ENCODE measurements around the gene HCST.

Gene HCST

GRCh38 chr19:35937345-35938281 is 35.3 kb downstream of the HCST start:
- no peak for DNase-seq (ENCODE audit: low spot score)

DNA sequence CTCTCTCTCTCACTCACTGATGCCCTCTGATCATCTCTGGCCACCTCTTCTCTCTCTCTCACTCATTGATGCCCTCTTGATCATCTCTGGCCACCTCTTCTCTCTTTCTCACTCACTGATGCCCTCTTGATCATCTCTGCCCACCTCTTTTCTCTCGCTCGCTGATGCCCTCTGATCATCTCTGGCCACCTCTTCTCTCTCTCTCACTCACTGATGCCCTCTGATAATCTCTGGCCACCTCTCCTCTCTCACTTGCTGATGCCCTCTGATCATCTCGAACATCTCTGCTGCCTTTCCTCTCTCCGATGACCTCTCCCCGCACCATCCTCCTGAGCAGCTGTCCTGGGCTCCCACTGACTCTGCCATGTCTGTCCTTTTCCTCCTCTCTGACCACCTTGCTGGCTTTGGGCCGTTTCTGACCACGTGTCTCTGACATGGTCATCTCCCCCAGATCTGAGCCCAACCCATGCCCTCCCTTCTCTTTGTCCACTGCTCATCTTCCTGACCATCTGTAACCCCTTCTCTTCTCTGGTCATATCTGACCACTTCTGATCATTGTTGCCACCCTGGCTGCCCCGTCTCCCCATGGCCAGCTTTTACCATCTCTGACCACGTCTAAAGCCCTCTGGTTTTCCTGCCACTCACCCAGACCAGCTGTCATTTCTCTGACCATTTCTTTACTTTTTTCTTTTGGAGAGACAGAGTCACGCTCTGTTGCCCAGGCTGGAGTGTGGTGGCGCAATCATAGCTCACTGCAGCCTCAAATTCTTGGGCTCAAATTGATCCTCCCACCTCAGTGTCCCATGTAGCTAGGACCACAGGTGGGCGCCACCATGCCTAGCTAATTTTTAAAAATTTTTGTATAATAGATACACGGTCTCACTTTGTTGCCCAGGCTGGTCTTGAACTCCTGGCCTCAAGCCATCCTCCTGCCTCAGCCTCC is 36.2 kb downstream of the HCST start:
- DNase-seq (ENCODE audit: low spot score), result no peak

DNA sequence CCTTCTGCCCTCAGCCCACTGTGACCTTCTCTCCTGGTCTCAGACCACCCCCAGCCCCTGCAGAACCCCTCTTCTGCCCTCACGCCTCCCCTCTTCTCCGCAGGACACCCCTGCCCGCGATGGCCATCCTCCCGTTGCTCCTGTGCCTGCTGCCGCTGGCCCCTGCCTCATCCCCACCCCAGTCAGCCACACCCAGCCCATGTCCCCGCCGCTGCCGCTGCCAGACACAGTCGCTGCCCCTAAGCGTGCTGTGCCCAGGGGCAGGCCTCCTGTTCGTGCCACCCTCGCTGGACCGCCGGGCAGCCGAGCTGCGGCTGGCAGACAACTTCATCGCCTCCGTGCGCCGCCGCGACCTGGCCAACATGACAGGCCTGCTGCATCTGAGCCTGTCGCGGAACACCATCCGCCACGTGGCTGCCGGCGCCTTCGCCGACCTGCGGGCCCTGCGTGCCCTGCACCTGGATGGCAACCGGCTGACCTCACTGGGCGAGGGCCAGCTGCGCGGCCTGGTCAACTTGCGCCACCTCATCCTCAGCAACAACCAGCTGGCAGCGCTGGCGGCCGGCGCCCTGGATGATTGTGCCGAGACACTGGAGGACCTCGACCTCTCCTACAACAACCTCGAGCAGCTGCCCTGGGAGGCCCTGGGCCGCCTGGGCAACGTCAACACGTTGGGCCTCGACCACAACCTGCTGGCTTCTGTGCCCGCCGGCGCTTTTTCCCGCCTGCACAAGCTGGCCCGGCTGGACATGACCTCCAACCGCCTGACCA is 37.2 kb downstream of the HCST start:
- DNase-seq (ENCODE audit: low spot score), result no peak

DNA sequence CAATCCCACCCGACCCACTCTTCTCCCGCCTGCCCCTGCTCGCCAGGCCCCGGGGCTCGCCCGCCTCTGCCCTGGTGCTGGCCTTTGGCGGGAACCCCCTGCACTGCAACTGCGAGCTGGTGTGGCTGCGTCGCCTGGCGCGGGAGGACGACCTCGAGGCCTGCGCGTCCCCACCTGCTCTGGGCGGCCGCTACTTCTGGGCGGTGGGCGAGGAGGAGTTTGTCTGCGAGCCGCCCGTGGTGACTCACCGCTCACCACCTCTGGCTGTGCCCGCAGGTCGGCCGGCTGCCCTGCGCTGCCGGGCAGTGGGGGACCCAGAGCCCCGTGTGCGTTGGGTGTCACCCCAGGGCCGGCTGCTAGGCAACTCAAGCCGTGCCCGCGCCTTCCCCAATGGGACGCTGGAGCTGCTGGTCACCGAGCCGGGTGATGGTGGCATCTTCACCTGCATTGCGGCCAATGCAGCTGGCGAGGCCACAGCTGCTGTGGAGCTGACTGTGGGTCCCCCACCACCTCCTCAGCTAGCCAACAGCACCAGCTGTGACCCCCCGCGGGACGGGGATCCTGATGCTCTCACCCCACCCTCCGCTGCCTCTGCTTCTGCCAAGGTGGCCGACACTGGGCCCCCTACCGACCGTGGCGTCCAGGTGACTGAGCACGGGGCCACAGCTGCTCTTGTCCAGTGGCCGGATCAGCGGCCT is 37.9 kb downstream of the HCST start:
- no peak for DNase-seq (ENCODE audit: low spot score)

- DNase-seq (ENCODE audit: low spot score), result no peak
These were observed 38.5 kb downstream of the HCST start for GRCh38 chr19:35940839-35941238.

DNA sequence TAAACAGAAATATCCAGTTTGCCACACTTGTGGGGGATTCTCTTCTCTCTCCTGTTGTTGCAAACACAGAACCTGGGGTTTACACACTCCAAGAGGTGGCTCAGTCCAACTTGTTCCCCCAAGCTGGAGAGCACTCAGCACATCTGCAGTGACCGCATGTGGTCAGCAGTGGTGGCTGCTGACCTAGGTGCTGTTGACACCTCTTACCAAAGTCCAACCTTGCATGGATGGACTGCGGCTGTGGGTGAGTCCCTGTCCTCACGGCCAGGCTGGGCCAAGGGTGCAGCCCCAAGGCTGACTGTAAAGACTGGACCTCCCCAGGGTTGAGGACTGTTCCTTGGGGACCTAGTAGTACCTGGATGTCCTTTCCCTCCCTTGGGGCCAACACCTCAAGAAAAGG is 39.9 kb downstream of the HCST start:
- DNase-seq (ENCODE audit: low spot score), result no peak

GRCh38 chr19:35943321-35944301 is 41.3 kb downstream of the HCST start:
- no peak for DNase-seq (ENCODE audit: low spot score)

DNA sequence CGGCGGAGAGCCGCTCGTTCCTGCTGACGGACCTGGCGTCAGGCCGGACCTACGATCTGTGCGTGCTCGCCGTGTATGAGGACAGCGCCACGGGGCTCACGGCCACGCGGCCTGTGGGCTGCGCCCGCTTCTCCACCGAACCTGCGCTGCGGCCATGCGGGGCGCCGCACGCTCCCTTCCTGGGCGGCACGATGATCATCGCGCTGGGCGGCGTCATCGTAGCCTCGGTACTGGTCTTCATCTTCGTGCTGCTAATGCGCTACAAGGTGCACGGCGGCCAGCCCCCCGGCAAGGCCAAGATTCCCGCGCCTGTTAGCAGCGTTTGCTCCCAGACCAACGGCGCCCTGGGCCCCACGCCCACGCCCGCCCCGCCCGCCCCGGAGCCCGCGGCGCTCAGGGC is 42.2 kb downstream of the HCST start:
- DNase-seq (ENCODE audit: low spot score), result no peak

DNA sequence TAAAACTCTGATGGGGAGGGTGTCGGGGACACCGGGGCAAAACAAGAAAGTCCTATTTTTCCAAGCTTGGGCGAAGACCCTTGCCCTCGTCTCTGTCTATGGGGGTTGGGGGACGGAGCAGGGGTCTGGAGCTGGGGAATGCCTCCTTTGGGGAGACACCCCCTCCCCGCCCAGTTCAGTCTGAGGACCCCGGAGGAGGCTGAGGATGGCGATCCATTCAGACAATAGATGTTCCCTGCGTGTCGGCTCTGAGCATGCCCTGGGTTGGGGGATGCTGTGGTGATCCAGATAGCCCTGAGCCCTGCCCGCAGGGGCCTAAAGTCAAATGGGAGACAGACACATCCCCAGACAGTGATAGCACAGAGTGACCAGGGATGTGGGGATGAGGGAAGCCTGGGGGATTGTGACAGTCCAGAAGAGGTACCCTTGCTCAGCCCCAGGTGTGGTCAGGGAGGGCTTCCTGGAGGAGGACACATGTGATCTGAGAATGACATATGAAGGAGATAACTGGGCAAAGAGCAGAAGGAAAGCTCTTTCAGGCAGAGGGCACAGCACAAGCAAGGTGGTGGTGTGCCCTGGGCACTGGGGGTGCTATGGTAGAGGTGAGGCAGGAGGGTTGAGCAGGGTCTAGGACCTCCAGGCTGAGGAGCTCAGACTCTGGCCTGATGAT is 42.9 kb downstream of the HCST start:
- DNase-seq (ENCODE audit: low spot score), result no peak

DNA sequence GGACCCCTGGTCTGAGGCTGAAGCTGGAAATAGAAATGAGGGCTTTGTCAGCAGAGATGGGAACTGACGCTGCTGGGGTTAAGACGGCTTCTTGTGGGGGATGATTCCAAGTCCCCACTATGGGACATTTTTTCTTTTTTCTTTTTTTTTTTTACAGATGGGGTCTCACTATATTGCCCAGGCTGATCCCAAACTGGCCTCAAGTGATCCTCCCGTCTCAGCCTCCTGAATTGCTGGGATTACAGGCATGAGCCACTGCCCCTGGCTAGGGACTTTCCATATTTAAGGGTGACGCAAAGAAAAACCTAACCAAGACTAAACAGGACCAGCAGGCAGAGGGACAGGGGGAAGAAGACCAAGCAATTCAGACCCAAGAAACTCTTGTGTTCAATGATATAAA is 43.9 kb downstream of the HCST start:
- no peak for DNase-seq (ENCODE audit: low spot score)

DNA sequence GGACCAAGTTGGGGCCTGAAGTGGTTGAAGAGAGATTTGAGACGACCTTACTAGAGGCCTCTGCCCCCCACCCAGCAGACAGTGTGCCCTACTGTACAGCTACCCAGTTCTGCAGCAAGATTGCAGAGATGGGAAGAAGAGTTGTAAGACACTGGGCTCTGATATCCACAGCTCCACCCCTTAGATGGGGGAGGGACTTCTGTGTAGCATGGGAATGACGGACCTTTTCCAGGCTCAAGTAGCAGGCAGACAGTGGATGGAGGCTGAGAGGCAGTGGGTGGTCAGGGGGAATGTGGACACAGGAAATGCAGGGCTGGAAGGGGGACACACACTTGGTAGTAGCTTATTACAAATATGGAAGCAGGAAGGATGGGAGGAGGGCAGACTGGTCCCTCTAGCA is 46.8 kb downstream of the HCST start:
- no peak for DNase-seq (ENCODE audit: low spot score)
